Thyroid gland (tissue), 4 donors: Measurements from ENCODE around the gene ADTRP. TPM values are rescaled to one million over a fixed set of nuclear protein-coding genes. Genes with fewer than 3 reads are reported as not detected.
A peak's percentile ranks its signal among the peaks of the same experiment; 100 is the strongest.

Source experiments
- DNase-seq, 2 donors: peaks; one replicate each; pipeline ENCODE4 v3.0.0-alpha.2; 2019
- H3K27ac ChIP-seq, 3 donors: fragments of 200-600 bp; sonication (generic); 1 replicate in 2 of 3; 2 replicates in 1 of 3; pipeline ENCODE4 v1.5.1; 2016 to 2019; ENCODE audit warnings: mild to moderate bottlenecking in 1 of 3, moderate library complexity in 1 of 3
- H3K27me3 ChIP-seq: fragments of 200-600 bp; sonication (generic); one replicate; pipeline ENCODE4 v1.5.1; 2019
- H3K36me3 ChIP-seq, 2 donors: fragments of 200-600 bp; sonication (generic); one replicate each; pipeline ENCODE4 v1.5.1; 2016 to 2019
- H3K4me1 ChIP-seq, 2 donors: fragments of 200-600 bp; sonication (generic); one replicate each; pipeline ENCODE4 v1.5.1; 2017 to 2019
- H3K4me3 ChIP-seq, 3 donors: fragments of 200-600 bp; sonication (generic); replicated peaks in 1 of 3; 1 replicate in 2 of 3; 2 replicates in 1 of 3; pipeline ENCODE4 v1.5.1; 2016; ENCODE audit warnings: mild to moderate bottlenecking in 1 of 3
- H3K9me3 ChIP-seq: fragments of 200-600 bp; sonication (generic); one replicate; pipeline ENCODE4 v1.5.1; 2017
- CTCF ChIP-seq, 6 experiments: fragments of 200-600 bp in 3 of 6; fragments of 450-650 bp in 3 of 6; sonication (generic) in 3 of 6; IDR thresholded peaks; one replicate each; pipeline ENCODE4 v1.5.1; 2016 to 2019; ENCODE audit warnings: antibody characterized with exemption in 6 of 6, mild to moderate bottlenecking in 2 of 6, inconsistent platforms in 1 of 6, moderate library complexity in 1 of 6
- POLR2A ChIP-seq, 2 donors: fragments of 450-650 bp; IDR thresholded peaks; one replicate each; pipeline ENCODE4 v1.6.1; 2017; ENCODE audit warnings: antibody characterized with exemption in 2 of 2, mild to moderate bottlenecking in 2 of 2, moderate library complexity in 1 of 2
- WGBS, 2 donors: methylation state at CpG; one replicate each; pipeline ENCODE4 v1.1.5; 2017; 5-methylcytosine and 5-hydroxymethylcytosine counted together
- intact Hi-C: fragments of 100-400 bp; cut with DNase I; formaldehyde crosslinking; loops from one replicate; pipeline ENCODE4 v1.15.1; 2023
- total RNA-seq, 4 donors: library from RNA; depleted of rRNA; stranded (reverse); fragments of >200 nt; gene quantifications; one replicate each; pipeline ENCODE4 v1.2.3, GENCODE V29; 2016

Gene ADTRP
- total RNA-seq, 4 donors from 2014 or later = 0.40 to 3.5 TPM; not detected in 2

GRCh38 chr6:11732036-11732631 lies 46.5 kb downstream of the ADTRP start:
- H3K27ac ChIP-seq = peak overlapping the region; percentile 31 to 34 (median 33)

GRCh38 chr6:11731423-11731822 lies 47.2 kb downstream of the ADTRP start:
- Histone ChIP-seq H3K4me3 (no peak overlapping the region), H3K36me3 (no peaks in the 10 kb centered on the region), H3K27me3 (no peaks in the 10 kb centered on the region), H3K4me1 (peaks cover 11 to 28% of the 10 kb centered on the region in 2 donors), H3K27ac (peak overlapping the region; percentile 31 to 34 (median 33)), H3K9me3 (no peaks in the 10 kb centered on the region)
- DNase-seq = peak; percentile 33 to 49
- no peak for TF ChIP-seq CTCF (IDR thresholded peaks at IDR 0.05)
- TF ChIP-seq POLR2A (IDR thresholded peaks at IDR 0.05) = no peak
- intact Hi-C loops = no loop called here
- 25 to 32% methylated on average over 3 of the region's 3 CpGs for WGBS, 2 donors

More at GRCh38 chr6:11732036-11732631, 46.5 kb downstream of the ADTRP start:
- no peaks in the 10 kb centered on the region for H3K27me3 ChIP-seq
- no peaks in the 10 kb centered on the region for H3K36me3 ChIP-seq
- TF ChIP-seq POLR2A (IDR thresholded peaks at IDR 0.05) (no peak), CTCF (IDR thresholded peaks at IDR 0.05) (no peak)
- DNase-seq = peak in 1 of 2 donors; percentile 30
- H3K4me1 ChIP-seq = peaks cover 11 to 28% of the 10 kb centered on the region in 2 donors
- WGBS, 2 donors = 71 to 85% methylated on average over 12 of the region's 12 CpGs
- H3K9me3 ChIP-seq = no peaks in the 10 kb centered on the region
- intact Hi-C loops = no loop called here
- H3K4me3 ChIP-seq = no peak overlapping the region

GRCh38 chr6:11730641-11731040 lies 48.0 kb downstream of the ADTRP start:
- H3K27ac ChIP-seq = no peak overlapping the region
- no peak overlapping the region for H3K4me3 ChIP-seq
- DNase-seq = no peak
- intact Hi-C loops = no loop called here
- H3K36me3 ChIP-seq = no peaks in the 10 kb centered on the region
- 76 to 96% methylated on average over 2 of the region's 2 CpGs for WGBS, 2 donors
- H3K9me3 ChIP-seq = no peaks in the 10 kb centered on the region
- TF ChIP-seq CTCF (IDR thresholded peaks at IDR 0.05) (no peak), POLR2A (IDR thresholded peaks at IDR 0.05) (no peak)
- no peaks in the 10 kb centered on the region for H3K27me3 ChIP-seq
- H3K4me1 ChIP-seq = peaks cover 11 to 28% of the 10 kb centered on the region in 2 donors

GRCh38 chr6:11729076-11729475 lies 49.5 kb downstream of the ADTRP start:
- Histone ChIP-seq H3K4me1 (peaks cover 7 to 18% of the 10 kb centered on the region in 2 donors), H3K36me3 (no peaks in the 10 kb centered on the region), H3K4me3 (no peak overlapping the region), H3K27ac (no peak overlapping the region), H3K9me3 (no peaks in the 10 kb centered on the region), H3K27me3 (no peaks in the 10 kb centered on the region)
- no peak for DNase-seq
- intact Hi-C loops = no loop called here
- TF ChIP-seq POLR2A (IDR thresholded peaks at IDR 0.05) (no peak), CTCF (IDR thresholded peaks at IDR 0.05) (no peak)
- 92 to 93% methylated on average over 8 of the region's 8 CpGs for whole genome bisulfite sequencing, 2 donors
